Activated naive CD4-positive, alpha-beta T cell (primary cell): ENCODE measurements around the gene HACD3.

ENCODE experiments used
- DNase-seq, 4 experiments: peaks; one replicate each; lab custom pipeline; 2025; lab: John Stamatoyannopoulos, UW

HACD3 gene, protein sequence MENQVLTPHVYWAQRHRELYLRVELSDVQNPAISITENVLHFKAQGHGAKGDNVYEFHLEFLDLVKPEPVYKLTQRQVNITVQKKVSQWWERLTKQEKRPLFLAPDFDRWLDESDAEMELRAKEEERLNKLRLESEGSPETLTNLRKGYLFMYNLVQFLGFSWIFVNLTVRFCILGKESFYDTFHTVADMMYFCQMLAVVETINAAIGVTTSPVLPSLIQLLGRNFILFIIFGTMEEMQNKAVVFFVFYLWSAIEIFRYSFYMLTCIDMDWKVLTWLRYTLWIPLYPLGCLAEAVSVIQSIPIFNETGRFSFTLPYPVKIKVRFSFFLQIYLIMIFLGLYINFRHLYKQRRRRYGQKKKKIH

DNA sequence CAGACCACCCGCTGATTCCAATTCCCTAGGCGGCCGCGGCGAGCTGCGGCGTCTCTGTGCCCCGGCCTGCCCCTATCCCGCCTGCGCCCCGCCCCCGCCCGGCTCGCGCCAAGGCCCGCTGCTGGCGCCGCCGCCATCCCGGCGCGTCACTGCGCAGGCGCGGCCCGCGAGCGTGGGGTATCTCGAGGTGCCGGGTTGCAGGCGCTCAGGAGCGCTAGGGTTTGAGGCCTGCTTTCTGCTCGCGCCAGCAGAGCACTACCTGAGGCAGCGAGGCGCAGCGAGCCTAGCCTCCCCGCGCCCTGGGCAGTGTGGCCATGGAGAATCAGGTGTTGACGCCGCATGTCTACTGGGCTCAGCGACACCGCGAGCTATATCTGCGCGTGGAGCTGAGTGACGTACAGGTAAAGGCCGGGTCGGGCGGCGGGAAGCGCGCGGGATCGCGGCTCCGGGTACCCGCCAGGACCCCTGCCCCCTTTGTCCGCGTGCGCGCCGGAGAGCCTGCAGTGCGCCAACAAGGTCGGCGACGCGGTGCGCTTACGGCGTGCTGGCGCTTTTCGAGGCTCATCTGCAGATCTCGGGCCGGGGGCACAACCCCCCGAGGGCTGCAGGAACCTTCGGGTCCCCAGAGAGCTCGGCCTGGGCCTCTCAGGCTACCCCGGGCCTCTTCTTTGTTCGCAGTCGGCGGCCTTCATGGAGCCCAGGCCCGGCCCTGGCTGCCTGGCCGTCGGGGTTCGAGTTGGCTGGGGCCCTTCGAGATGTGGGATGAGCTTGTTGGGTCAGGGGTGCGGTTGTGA, at the start of gene HACD3:
TSS of gene HACD3 (plus strand) at position 146 of the 794 bp plus-strand sequence. CDS start at position 315, 169 bp downstream.
- DNase-seq, result peak; percentile 66 to 88 (median 75)

DNA sequence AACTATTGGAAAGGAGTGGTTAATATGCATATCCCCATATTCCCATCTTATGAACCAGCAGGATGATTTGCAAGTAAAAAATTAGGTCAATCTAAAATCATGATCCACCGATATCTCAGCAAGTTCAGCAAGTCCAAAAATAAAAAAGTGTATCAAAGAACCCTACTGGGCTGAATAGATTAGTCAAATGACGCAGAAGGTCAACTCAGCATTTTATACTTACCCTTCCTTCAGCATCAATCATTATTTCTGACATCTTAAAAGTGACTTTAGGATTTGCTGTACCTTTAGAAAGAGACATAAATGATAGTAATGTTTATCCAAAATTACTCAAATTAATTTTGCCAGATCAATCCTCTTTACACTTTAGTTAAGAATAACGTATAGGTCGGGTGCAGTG, 45.4 kb upstream of the HACD3 start:
- DNase-seq, result no peak

DNA sequence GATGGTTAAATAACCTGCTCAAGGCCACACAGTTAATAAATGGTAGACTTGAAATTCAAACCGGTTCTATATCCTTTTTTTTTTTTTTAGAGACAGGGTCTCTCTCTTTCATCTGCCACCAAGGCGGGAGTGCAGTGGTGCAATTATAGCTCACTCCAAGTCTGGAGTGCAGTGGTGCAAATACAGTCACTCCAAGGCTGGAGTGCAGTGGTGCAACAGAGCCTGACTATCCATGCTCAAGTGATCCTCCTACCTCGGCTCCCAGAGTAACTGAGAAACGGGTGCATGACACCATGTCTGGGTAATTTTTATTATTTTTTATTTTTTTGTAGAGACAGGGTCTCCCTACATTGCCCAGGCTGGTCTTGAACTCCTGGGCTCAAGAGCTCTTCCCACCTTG, 36.2 kb upstream of the HACD3 start:
- DNase-seq, result no peak

DNA sequence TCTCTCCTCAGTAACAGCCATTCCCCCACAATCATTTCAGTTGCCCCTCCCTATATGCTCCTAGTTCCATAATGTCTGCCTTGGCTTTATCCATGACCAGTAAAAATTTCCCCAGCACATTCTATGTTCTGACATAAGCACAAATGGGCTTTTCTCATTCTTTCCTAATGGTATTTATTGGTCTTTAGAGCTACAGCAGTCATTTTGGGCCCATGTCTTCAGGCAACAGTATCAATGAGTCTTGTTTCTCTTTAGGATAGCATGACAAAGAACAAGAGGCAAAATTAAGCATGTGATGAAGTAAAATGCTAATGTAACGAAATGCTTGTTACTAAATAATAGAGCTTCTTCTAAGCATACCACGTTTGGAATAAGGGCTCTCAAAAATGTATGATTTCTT, 20.9 kb upstream of the HACD3 start:
- DNase-seq, result no peak

DNA sequence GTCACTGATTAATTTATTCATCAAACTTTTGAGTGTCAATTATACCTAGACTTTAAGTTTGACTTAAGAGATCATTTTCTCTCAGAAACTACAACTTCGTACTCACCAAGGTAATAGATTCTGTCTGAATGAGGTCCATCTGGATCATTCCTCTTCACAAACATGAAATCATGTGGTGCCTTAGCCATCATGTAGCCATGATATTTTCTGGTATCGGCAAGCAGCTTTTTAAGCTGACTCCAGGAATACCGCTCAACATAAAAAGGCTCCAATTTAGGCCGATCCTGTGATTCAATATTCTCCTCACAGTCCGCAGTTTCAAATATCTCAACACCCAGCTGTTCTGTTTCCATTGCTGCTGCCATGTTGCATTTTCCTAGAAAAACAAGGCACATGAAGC, 18.1 kb upstream of the HACD3 start:
- DNase-seq, result no peak

DNA sequence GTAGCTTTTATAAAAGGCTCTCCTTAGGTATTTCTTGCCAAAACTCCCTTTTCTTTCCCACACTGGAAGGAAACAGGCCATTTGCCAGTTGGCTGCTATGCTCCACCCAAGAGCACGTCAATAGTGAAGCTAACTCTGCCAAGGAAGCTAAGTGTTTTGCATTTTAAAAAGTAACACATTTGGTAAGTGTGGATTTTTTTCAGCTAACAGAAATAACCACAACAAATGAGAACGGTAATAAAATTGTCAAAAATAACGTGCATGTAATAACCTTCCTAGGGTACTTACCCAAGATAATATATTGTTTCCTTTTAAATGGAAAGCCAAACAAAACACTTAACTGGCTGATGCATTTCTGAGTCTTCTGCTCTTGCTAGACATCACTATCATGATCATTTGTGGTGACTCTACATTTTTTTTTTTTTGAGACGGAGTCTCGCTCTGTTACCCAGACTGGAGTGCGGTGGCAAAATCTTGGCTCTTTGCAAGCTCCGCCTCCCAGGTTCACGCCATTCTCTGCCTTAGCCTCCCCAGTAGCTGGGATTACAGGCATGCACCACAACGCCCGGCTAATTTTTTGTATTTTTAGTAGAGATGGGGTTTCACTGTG, 17.4 kb upstream of the HACD3 start:
- no peak for DNase-seq

DNA sequence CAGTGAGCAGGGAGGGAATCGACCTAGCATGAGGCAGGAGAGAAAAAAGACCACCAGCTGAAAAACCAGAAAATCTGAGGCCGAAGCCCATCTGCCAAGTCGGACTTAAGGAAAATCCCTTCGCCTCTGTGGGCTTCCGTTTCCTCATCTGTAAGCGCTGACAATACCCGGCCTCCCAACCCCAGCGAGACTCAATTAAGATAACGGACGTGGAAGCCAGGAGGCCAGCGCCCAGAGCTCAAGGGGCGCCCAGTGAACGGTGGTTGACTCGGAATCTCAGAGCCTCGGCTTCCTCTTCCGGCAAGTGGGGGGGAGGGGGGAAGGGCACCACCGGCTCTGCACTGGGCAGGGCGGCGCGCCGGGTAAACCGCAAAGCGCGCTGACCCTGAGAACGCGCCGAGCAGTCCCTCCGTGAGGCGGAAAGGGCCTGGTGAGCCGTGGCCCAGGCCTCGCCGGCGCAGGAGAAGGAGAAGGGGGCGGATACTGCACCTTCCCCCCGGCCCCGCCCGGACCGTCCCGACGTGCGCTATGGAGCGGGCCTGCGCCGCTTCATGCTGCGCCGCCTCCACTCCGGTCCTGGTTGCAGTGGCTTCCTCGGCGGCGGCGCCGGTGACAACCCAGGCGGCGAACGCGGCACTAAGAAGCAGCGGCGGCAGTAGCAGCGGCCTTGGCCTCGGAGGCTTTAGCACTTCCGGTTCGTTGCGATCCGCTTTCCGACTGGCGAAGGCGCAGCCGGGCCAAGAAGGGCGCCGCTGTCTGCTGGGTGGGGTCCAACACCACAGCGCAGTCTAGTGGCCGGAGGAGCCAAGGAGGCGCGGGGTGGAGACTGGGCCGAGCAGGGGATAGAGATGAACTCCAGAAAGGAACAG, 13.0 kb upstream of the HACD3 start, which contains the start of gene DPP8:
TSS of gene DPP8 (minus strand) at position 693 of the 869 bp plus-strand sequence. CDS start 5,136 bp downstream, outside the sequence.
- peak; percentile 85 to 93 (median 88) for DNase-seq

DNA sequence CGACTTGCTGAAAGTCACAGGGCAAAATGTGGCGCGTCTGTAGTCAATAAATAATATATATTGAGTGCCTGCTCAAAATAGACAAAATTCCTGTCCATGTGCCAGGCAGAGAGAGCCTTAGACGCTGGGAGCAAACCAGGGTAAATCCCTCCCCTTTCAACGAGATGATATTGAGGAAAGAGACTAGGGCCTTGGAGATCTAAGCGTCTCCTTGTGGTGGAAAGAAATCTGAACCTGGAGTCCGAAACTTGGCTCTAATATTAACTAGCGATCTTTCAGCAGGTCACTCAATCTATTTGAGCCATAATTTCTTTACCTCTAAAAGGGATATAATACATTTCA, 12.4 kb upstream of the HACD3 start:
- no peak for DNase-seq

DNA sequence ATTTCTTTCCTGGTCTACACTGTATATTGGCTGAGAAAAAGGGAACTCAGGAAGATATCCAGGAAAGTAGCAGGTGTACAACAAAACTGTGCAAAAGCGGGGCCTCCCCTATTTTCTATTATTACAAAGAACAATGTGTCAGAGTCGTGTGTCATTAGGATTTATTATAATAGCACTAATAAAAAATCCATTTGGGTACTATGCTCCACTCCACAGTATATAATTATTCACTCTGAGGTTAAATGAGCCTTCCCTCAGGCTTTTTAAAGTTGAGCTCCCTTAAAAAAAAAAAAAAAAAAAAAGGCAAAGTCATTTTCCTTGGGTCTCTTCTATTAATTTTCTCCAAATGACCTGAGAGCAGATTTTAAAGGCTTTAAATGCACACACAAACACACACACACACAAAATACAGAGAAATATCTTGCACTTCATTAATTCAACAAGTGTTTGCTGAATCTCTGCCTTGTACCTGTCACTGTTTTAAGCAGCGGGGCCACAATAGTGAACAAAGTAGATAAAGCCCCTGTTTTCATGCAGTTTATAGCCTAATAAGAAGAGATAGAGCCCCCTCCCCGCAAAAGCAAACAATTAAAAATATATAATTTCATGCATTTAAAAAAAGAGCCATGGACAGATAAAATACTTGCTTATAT, 11.5 kb upstream of the HACD3 start:
- DNase-seq, result no peak

DNA sequence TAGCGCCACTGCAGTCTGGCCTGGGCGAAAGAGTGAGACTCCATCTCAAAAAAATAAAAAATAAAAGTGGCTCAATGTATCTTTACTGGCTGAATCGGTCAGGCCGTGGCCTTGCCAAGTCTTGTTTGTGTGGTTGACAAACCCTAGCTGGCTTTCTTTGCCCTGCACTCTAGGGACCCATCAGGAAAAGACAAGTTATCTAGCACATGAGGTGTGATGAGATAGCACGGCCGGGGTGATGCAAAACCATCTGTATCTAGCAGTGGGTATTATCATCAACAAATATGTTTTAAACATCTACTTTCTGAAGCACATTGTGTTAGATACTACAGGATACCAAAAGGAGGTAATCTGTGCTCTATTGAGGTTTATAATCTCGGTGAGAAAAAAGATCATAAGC, 8.9 kb upstream of the HACD3 start:
- no peak for DNase-seq

DNA sequence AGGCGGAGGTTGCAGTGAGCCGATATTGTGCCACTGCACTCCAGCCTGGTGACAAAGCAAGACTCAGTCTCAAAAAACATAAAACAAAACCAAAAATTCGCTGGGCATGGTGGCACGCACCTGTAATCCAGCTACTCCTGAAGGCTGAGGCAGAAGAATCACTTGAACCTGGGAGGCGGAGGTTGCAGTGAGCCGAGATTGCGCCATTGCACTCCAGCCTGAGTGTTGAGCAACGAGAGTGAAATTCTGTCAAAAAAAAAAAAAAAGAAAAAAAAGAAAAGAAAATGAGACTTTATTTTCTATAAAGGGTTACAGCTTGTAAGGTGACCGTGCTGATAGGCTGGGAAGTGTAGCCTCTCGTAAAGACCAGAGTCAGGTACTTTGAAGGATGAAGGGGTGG, 6.0 kb upstream of the HACD3 start:
- no peak for DNase-seq

DNA sequence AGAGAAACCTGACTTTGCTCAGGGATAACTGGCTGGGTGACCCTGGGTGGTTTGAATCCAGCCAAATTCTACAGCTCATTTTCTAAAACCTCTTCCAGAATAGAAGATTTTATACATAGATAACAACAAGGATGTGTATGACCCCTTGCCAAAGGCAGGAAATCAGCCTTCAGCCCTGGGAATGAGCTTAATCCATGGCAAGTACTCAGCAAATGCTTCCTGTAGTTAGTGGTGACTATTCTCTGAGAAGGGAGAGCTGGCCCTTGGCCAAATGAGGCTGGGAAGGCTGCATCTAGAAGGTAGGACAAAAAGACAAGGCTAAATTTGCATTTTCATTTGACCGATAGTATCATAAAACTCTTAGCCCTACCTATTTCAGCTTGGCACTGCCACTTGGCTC, 4.6 kb upstream of the HACD3 start:
- no peak for DNase-seq

DNA sequence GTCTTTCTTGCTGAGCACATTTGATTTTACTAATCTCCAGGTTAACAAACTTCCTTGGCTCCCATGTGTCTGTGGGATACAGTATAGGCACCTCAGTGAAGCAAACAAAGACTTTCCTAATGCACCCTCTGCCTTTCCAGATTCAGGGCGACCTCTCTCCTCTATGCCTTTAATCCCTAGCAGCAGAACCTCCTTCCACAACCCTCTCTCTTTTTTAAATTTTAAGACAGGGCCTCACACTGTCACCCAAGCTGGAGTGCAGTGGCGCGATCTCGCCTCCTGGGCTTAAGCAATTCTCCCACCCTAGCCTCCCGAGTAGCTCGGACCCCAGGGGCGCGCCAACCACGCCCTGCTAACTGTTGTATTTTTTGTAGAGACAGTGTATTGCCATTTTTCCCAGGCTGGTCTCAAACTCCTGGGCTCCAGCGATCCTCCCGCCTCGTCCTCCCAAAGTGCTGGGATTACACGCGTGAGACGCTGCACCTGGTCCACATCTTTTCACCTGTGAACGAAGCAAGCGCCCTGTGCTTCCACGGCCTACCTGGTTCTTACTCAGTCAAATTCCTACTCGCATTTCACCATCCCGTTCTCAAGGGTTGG, 1.7 kb upstream of the HACD3 start:
- DNase-seq, result no peak

DNA sequence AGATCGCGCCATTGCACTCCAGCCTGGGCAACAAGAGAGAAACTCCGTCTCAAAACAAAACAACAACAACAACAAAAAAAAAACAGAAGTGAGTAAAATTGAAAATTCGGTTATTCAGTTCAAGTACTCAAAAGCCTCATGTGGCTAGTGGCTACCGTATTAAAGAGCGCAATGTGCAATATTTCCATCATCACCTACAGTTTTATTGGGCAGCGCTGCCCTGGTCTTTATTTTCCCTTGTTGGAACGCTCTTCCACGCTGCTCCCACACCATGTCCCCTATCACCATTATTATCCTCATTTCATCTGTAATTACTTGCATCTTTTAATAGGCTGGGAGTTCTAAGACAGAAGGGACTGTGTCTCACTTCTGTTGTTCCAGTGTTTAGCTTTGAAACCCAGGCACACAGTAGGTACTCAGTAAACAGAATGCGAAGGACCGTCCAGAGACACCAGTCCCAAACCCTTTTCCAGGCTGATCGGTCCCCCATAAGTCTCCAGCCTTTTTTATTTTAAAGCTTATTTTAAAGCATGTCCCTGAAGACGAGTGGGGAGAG, 423 bp upstream of the HACD3 start:
- DNase-seq, result no peak

DNA sequence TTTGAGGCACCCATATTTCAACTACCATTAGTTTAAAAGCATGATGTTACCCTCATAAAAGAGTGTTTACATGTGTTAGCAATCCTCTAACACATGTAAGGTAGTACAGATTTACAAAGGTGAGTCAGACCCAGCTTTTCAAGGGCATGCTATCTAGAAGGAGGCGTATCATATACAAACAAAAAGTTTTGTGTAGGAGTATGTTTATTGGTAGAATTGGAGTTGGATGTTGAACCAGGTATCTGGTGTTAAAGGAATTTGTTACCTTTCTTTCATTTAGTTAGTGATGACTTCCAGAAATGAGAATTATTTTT, 2.4 kb downstream of the HACD3 start:
- DNase-seq, result no peak

DNA sequence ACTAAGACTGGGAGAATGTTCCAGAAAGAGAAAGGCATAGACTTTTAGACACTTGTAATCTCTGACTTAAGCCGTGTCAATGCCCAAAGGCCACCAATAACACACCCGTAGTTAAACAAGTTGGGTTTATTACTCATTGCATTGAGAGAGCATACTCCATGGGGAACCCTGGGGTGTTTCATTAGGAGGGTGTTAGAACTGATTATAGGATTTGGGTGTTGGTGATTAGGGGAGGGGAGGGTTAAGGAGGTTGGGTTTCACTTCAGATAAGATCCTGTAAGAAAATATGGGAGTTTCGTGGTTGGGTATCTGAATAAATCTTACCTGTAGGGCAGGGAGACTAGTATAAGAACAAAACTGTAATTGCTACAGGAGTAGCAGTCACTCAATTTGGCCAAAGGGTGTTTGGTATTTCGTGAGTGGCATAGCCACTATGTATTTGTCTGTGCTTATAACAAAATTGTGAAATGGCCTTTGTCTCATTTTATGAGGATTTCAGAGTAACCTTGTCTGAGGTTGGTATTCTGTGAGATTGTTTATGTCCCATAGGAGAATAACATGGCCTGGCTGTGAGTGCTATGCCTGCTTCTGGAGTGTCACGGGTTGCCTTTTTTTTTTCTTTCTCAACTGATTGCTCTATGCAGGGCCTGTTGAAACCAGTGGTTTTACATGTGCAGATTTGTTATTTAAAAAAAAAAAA, 2.9 kb downstream of the HACD3 start:
- DNase-seq, result no peak

DNA sequence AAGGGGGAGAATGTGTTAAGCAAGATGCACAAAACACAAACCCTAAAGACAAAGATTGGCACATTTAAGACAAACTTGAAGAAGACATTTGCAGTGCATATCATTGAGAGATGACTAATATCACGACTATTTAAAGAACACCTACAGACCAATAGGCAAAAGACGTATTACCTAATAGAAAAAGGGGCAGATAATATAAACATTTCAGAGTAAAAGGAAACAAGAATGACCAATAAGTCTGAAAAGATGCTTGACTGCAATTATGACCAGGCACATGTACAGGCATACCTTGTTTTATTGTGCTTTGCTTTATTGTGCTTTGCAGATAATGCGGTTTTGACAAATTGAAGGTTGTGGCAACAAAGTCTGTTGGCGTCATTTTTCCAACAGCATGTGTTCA, 4.9 kb downstream of the HACD3 start:
- DNase-seq, result no peak

DNA sequence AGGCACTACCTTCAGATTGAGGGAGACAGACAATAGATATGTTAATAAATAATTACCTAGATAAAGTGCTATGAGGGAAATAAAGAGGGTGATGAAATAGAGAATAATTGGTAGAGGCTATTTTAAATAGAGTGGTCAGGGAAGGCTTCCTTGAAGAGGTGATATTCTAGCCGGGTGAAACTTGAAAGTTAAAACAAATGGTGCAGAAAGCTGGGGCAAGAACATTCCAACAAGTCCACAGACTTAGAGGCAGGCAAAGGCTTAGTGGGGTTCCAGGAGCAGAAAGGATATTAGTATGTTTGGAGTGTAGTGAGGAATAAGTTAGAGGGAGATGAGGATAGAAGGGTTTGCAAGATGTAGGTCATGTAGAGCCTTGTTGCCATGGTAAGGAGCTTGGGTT, 10.1 kb downstream of the HACD3 start:
- DNase-seq, result no peak

DNA sequence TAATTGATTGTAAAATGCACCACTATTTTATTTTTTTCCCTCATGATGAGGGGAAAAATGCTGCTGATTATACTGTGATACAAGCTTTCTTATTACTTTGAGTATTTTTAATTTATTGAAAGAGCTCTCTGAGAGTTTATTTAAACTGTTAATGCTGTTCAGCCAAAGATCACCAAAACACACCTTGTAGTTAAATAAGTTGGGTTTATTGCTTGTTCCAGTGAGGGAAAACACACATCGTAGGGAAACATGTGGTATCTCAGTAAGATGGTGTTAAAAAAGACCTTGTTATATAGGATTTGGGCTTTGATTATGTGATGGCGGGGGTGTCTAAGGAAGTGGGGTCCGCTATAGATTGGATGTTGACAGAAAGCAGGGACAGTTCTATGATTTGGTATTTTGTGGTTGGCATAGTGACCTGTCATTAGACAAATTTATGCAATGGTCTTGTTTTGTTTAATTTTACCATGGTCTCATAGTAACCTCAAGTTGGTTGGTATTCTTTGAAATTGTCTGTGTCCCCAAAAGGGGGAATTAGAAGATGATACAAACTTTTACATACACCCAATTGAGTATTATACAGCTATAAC, 11.1 kb downstream of the HACD3 start:
- DNase-seq, result no peak

DNA sequence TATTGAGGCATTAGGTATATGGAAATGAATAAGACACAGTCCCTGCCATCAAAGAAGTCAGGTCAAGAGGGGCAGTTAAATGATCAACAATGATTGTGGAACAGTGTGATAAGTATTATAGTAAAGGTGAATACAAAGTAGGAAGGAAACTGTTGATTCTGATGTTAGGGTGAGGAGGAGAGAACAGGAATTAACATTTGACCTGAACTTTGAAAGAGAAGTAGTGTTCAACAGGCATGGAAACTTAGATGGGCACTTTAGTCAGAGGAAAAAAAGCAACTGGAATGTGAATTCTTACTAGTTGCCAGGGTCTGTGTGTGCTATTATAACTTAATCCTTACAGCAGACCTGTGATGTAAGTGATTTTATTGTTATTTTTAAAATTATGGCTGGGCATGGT, 17.6 kb downstream of the HACD3 start:
- no peak for DNase-seq
